ENCODE results near the gene UBA1. TPM values are rescaled to one million over a fixed set of nuclear protein-coding genes. Genes with fewer than 3 reads are reported as not detected.
A peak's percentile ranks its signal among the peaks of the same experiment; 100 is the strongest.

UBA1 gene
- total RNA-seq, 1 donor from 2014 or later = 503 TPM

- peak overlapping the region; percentile 89 for H3K4me3 Mint-ChIP-seq (ENCODE audit: unreplicated experiment)
- no peak for DNase-seq
- H3K9me3 Mint-ChIP-seq (ENCODE audit: unreplicated experiment) = peaks cover 20% of the 10 kb centered on the region
- H3K36me3 Mint-ChIP-seq (ENCODE audit: unreplicated experiment) = peaks cover 1% of the 10 kb centered on the region
- H3K27ac Mint-ChIP-seq (ENCODE audit: unreplicated experiment) = peak overlapping the region; percentile 82
- TF ChIP-seq CTCF (IDR thresholded peaks at IDR 0.05; ENCODE audit: partially characterized antibody, unreplicated experiment) = no peak
- H3K4me1 Mint-ChIP-seq (ENCODE audit: low read depth, unreplicated experiment) = peaks cover 29% of the 10 kb centered on the region
- peaks cover 21% of the 10 kb centered on the region for H3K27me3 Mint-ChIP-seq (ENCODE audit: unreplicated experiment)
Observed at GRCh38 chrX:47216393-47216925, 22.8 kb downstream of the UBA1 start.

- Mint-ChIP-seq H3K27me3 (ENCODE audit: unreplicated experiment) (peaks cover 21% of the 10 kb centered on the region), H3K9me3 (ENCODE audit: unreplicated experiment) (peaks cover 20% of the 10 kb centered on the region), H3K36me3 (ENCODE audit: unreplicated experiment) (no peaks in the 10 kb centered on the region), H3K27ac (ENCODE audit: unreplicated experiment) (peak overlapping the region; percentile 82), H3K4me3 (ENCODE audit: unreplicated experiment) (peak overlapping the region; percentile 89), H3K4me1 (ENCODE audit: low read depth, unreplicated experiment) (peaks cover 29% of the 10 kb centered on the region)
- no peak for TF ChIP-seq CTCF (IDR thresholded peaks at IDR 0.05; ENCODE audit: partially characterized antibody, unreplicated experiment)
- no peak for DNase-seq
Observed at GRCh38 chrX:47217121-47217851, 23.7 kb downstream of the UBA1 start.

GRCh38 chrX:47217852-47218279 is 24.2 kb downstream of the UBA1 start:
- peak overlapping the region; percentile 89 for H3K4me3 Mint-ChIP-seq (ENCODE audit: unreplicated experiment)
- no peaks in the 10 kb centered on the region for H3K36me3 Mint-ChIP-seq (ENCODE audit: unreplicated experiment)
- TF ChIP-seq CTCF (IDR thresholded peaks at IDR 0.05; ENCODE audit: partially characterized antibody, unreplicated experiment) = no peak
- peaks cover 29% of the 10 kb centered on the region for H3K4me1 Mint-ChIP-seq (ENCODE audit: low read depth, unreplicated experiment)
- DNase-seq = peak; percentile 89
- H3K27ac Mint-ChIP-seq (ENCODE audit: unreplicated experiment) = peak overlapping the region; percentile 94
- peaks cover 20% of the 10 kb centered on the region for H3K9me3 Mint-ChIP-seq (ENCODE audit: unreplicated experiment)
- H3K27me3 Mint-ChIP-seq (ENCODE audit: unreplicated experiment) = peaks cover 21% of the 10 kb centered on the region

GRCh38 chrX:47218280-47218919 is 24.8 kb downstream of the UBA1 start, which contains the start of gene CDK16:
Gene CDK16, plus strand, starts transcription at chrX:47218681. Its CDS starts 4,877 bp downstream, at chrX:47223558.
- Mint-ChIP-seq H3K4me1 (ENCODE audit: low read depth, unreplicated experiment) (peaks cover 29% of the 10 kb centered on the region), H3K27me3 (ENCODE audit: unreplicated experiment) (peaks cover 21% of the 10 kb centered on the region), H3K36me3 (ENCODE audit: unreplicated experiment) (no peaks in the 10 kb centered on the region), H3K9me3 (ENCODE audit: unreplicated experiment) (peaks cover 20% of the 10 kb centered on the region), H3K4me3 (ENCODE audit: unreplicated experiment) (peak within 1 kb of the TSS; percentile 98), H3K27ac (ENCODE audit: unreplicated experiment) (peak within 1 kb of the TSS; percentile 94)
- no peak for TF ChIP-seq CTCF (IDR thresholded peaks at IDR 0.05; ENCODE audit: partially characterized antibody, unreplicated experiment)
- DNase-seq = peak; percentile 73

Data from glutamatergic neuron (in vitro differentiated cells).